HG02981 (cell line): ENCODE results near the gene VLDLR.

Source experiments
- ATAC-seq: cut with Tn5 transposase; IDR thresholded peaks from one replicate; pipeline ENCODE4 v1.9.1; 2021; ENCODE audit warnings: mild to moderate bottlenecking, moderate library complexity; ENCODE audit not compliant: unreplicated experiment

Gene VLDLR

GRCh38 chr9:2662496-2662895 is 40.9 kb downstream of the VLDLR start:
- no peak for ATAC-seq

GRCh38 chr9:2663461-2664173 is 42.0 kb downstream of the VLDLR start:
- ATAC-seq, result no peak

GRCh38 chr9:2664174-2665065 is 42.8 kb downstream of the VLDLR start:
- no peak for ATAC-seq

DNA sequence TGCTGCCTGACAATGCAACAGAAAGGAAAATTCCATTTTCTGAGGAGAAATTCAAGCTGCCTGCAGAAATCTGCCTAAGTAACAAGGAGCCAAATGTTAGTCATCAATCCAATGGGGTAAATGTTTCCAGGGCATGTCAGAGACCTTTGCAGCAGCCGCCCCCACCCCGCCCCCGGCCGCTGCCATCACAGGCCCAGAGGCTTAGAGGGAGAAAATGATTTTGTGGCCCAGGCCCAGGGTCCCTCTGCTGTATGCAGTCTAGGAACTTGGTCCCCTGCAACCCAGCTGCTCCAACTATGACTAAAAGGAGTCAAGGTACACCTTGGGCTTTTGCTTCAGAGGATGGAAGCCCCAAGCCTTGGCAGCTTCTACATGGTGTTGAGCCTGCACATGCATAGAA is 45.0 kb downstream of the VLDLR start:
- no peak for ATAC-seq

DNA sequence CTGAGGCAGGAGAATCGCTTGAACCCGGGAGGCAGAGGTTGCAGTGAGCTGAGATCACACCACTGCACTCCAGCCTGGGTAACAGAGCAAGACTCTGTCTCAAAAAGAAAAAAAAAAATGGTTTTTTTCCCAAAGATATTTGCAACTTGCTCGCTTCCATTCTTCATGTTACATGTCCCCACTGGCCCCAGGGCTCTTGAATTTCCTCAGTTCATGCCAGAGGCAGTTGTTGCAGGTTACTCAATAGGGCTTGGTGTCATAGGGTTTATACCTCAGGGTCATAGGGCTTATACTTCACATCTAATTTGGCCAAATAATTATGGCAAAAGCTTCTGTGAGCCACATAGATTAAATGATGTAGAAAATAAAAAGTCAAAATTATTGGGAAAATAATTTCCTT is 51.6 kb downstream of the VLDLR start:
- no peak for ATAC-seq

GRCh38 chr9:2674141-2674824 is 52.7 kb downstream of the VLDLR start:
- no peak for ATAC-seq

GRCh38 chr9:2675834-2676233 is 54.2 kb downstream of the VLDLR start:
- ATAC-seq, result no peak

DNA sequence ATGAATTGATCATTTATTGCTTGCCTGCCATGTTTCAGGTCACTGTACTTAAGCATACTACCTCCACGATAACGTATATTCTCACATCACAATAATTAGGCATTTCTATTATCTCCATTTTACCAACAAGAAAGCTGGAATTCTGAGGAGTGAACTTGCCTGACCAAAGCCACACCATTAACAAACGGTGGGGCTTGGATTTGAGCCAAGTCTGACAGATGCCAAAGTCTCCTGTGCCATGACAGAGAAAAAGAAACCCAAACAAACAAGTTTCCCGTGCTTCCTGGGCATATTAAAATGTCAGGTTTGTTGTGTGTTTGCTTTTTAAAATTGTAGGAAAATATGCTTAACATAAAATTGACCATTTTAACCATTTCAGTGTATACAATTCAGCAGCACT is 54.9 kb downstream of the VLDLR start:
- ATAC-seq, result no peak

GRCh38 chr9:2677915-2678889 is 56.6 kb downstream of the VLDLR start:
- ATAC-seq, result no peak

DNA sequence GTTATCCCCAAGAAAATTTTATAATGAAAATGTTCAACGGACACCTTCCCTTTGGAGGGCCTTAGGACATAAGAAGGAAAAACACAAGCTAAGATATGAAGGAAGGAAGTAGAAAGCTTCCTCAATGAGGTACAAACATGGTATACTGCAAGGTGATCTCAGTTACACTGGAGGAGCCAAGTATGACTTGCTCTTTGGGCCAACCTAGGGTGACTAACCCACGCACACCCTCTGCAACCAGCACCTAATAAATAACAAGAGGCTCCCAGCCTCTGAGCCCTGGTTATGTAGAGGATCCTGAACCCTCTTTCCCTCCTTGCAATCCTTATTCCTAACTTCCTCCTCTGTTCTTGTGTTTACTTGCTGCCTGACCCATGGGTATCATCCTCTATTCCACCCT is 57.4 kb downstream of the VLDLR start:
- ATAC-seq, result no peak

DNA sequence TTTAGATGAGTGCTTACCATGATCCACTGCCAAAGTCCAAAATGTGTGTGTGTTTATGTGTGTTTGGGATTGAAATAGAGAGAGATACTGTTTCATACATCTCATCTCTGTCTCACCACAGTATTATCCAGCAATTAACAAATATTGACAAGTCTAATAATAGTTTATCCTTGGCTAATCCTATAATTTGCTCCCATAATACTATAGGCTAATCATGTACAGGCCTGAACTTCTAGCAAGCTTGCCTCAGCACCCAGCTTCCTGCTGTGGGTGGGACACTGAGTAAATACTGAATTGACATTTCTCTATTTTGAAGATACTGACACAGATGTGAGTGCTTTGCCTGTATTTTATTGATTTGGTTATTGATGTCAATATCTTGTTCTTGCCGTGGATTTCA is 60.4 kb downstream of the VLDLR start:
- ATAC-seq, result no peak

- ATAC-seq, result no peak
Measured at GRCh38 chr9:2686911-2687310, 65.3 kb downstream of the VLDLR start.

- no peak for ATAC-seq
Measured at GRCh38 chr9:2688636-2689035, 67.0 kb downstream of the VLDLR start.

DNA sequence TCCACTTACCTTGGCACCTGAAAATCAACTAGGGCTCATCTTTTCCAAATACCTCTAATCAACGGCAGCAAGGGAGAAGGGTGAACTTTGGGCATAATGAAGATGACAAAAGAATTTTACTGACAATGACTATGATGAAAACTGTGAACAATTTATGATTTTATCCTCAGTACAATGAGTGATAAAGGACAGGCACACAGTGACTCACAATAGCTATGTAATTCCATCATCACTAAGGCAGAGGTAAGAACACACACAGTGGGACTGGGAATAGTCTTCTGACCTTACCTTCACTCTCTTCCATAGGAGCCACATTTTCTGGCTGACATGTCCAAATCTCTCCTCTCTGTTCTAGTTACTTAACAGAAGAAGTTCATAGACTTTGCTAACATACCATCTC is 69.6 kb downstream of the VLDLR start:
- no peak for ATAC-seq

DNA sequence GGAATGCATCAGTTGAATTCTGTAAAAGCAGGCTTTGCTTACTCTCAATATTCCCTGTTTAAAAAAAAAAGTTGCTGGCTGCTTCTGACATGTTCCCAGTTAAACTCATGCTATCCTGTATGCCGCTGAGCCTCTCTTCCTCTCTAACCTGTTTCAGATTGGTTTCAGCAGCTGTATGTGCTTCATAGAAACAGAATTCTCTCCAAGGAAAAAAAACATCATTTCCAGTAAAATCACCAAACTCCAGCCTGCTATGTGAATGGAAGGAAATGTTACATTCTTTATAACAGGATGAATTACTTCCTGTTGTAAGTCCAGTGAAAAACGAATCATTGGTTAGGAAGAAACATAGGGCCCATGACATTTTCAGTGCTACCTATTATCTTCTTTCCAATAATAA is 70.0 kb downstream of the VLDLR start:
- no peak for ATAC-seq

DNA sequence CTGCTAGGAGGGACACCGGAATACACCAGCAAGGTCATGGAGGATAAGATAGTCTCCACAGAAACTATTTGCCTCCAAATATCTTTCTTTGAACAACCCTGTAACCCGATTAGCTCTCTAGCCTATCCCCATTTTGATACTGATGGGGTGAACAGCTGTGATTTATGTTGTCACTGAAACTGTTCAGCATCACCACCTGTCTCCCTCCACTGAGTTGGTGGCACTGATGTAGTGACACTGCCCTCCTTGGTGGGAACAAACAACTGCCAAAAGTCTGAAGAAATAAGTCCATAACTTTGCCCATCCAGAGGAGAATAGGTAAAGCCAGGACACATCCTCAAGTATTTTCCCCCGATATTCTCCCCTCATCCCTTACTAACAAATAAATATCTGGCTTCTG is 71.5 kb downstream of the VLDLR start:
- no peak for ATAC-seq

DNA sequence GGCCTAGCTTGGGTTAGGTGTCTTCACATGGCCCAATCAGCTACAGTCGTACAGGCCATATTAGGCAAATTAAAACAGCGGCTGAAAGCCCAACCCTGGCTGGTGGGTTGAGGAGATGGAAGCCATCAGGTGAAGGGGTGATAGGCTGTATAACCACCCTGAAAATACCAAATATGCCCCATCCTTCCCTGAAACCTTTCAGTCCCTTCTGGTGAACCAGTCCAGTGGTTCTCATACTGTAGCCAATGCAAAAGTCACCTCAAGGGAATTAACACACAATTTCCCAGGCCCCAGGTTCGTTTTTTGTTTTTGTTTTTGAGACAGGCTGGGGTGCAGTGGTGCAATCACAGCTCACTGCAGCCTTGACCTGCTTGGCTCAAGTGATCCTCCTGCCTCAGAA is 75.9 kb downstream of the VLDLR start:
- peak; percentile 90 for ATAC-seq

- no peak for ATAC-seq
Measured at GRCh38 chr9:2700398-2700797, 78.8 kb downstream of the VLDLR start.

DNA sequence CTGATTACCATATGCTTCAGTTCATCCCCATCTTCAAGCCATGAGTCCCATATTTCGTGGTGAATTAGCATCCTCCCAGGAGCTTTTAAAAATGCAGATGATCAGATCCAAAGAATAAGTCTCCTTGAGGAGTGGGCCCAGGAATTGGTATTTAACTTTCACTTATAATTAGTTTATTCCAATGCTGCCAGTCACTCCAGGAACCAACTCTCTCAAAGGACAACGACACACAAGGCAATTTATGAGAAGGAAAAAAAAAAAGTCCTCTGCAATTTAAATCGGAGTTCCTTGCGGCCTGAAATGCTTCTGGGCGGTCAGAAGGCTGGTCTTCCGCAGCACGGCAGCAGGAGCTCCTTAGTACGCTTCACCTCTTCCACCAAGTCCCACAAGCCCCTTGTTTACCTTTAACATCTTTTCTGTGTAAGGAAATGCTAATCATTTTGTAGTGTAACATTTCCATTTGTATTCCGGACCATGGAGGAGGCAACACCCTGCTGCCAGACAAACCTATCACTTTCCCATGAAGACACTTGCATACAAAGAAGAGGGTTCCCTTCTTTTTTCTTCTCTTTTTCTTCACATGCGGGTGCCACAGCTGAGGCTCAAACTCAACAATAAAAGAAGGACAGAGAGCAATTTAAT is 79.4 kb downstream of the VLDLR start:
- no peak for ATAC-seq

DNA sequence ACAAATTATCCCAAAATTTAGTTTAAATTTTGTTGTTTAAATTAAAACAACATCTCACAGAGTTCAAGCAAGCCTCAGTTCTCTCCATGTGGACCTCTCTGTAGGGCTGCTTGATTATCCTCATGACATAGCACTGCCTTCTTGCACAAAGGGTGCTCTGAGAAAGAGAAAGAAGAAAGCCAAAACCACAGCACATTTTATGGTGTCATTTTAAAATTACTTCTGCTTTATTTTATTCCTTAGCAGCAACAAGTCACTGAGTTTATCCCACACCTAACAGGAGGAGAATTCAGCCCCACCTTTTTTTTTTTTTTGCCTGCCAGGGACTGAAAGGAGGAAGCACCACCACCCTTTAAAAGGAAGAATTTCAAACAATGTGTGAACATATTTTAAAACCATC is 82.9 kb downstream of the VLDLR start:
- no peak for ATAC-seq
